Measurements from ENCODE around the gene TNNT3.

TNNT3 gene

GRCh38 chr11:1887451-1888346 lies 31.8 kb upstream of the TNNT3 start:
- Histone ChIP-seq H3K36me3 (ENCODE audit: insufficient read depth, low read length) (no peaks in the 10 kb centered on the region), H3K27me3 (ENCODE audit: insufficient read depth, low read length) (peaks cover 10% of the 10 kb centered on the region), H3K4me3 (ENCODE audit: low read length) (no peak overlapping the region), H2AFZ (ENCODE audit: low read depth, low read length) (no peak overlapping the region), H3K9me3 (ENCODE audit: low read length) (no peaks in the 10 kb centered on the region), H3K4me1 (ENCODE audit: insufficient read depth, low read length) (no peaks in the 10 kb centered on the region)

GRCh38 chr11:1888347-1888753 lies 31.2 kb upstream of the TNNT3 start:
- no peak overlapping the region for H3K4me3 ChIP-seq (ENCODE audit: low read length)
- H3K27me3 ChIP-seq (ENCODE audit: insufficient read depth, low read length) = peaks cover 10% of the 10 kb centered on the region
- H3K36me3 ChIP-seq (ENCODE audit: insufficient read depth, low read length) = no peaks in the 10 kb centered on the region
- no peaks in the 10 kb centered on the region for H3K4me1 ChIP-seq (ENCODE audit: insufficient read depth, low read length)
- H3K9me3 ChIP-seq (ENCODE audit: low read length) = no peaks in the 10 kb centered on the region
- no peak overlapping the region for H2AFZ ChIP-seq (ENCODE audit: low read depth, low read length)

DNA sequence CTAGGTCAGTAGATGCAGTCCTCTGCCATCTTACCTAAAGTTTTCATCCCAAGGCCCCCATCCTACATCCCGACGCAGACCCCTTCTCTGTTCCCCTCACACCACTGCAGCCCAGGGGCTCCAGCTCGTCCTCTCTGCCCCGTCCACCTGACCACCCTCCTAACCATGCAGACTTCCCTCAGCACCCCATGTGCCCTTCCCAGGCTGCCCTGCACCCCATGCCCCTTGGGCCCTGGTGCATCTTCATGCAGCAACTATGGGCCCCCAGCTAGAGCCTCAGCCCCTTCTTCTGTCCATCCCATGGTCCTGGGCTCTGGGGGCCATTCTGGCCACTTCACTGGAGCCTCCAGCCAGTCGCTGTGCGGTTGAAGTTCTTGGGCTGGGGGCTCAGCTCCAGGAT lies 30.7 kb upstream of the TNNT3 start:
- H3K27me3 ChIP-seq (ENCODE audit: insufficient read depth, low read length) = peaks cover 10% of the 10 kb centered on the region
- H3K9me3 ChIP-seq (ENCODE audit: low read length) = no peaks in the 10 kb centered on the region
- H2AFZ ChIP-seq (ENCODE audit: low read depth, low read length) = no peak overlapping the region
- H3K4me3 ChIP-seq (ENCODE audit: low read length) = no peak overlapping the region
- no peaks in the 10 kb centered on the region for H3K4me1 ChIP-seq (ENCODE audit: insufficient read depth, low read length)
- no peaks in the 10 kb centered on the region for H3K36me3 ChIP-seq (ENCODE audit: insufficient read depth, low read length)

DNA sequence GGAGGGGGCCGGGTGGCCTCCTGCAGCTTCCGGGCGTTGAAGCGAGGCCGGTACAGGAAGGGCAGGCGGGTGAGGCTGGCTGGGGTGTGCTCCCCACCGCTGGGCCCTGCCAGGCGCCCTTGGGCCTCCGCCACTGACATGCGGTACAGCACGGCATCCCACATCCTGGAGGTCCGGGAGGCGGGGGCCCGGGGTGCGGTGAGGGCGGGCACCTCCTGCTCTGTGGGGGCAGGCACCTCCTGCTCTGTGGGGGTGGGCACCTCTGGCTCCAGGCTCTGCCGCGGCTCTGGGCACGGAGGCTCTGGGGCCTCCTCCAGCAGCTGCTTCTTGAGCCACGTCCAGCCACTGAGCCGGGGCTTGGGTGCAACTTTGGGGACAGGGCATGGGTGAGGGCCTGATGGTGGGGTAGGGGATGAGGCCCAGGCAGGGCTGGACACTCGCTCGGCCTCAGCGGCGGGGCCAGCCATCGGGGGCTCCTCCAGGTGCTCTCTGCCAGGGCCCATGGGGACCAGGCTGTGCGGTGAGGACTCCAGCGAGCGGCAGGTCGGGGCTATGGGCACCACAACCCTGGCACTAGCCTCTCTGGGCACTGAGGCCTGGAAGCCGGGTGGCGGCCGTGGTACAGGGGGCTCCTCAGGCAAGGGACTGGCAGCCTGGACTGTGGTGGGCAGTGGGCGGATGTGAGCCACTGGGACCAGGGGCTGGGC lies 30.1 kb upstream of the TNNT3 start:
- no peaks in the 10 kb centered on the region for H3K9me3 ChIP-seq (ENCODE audit: low read length)
- no peaks in the 10 kb centered on the region for H3K4me1 ChIP-seq (ENCODE audit: insufficient read depth, low read length)
- no peak overlapping the region for H2AFZ ChIP-seq (ENCODE audit: low read depth, low read length)
- no peak overlapping the region for H3K4me3 ChIP-seq (ENCODE audit: low read length)
- H3K36me3 ChIP-seq (ENCODE audit: insufficient read depth, low read length) = no peaks in the 10 kb centered on the region
- H3K27me3 ChIP-seq (ENCODE audit: insufficient read depth, low read length) = peaks cover 10% of the 10 kb centered on the region

DNA sequence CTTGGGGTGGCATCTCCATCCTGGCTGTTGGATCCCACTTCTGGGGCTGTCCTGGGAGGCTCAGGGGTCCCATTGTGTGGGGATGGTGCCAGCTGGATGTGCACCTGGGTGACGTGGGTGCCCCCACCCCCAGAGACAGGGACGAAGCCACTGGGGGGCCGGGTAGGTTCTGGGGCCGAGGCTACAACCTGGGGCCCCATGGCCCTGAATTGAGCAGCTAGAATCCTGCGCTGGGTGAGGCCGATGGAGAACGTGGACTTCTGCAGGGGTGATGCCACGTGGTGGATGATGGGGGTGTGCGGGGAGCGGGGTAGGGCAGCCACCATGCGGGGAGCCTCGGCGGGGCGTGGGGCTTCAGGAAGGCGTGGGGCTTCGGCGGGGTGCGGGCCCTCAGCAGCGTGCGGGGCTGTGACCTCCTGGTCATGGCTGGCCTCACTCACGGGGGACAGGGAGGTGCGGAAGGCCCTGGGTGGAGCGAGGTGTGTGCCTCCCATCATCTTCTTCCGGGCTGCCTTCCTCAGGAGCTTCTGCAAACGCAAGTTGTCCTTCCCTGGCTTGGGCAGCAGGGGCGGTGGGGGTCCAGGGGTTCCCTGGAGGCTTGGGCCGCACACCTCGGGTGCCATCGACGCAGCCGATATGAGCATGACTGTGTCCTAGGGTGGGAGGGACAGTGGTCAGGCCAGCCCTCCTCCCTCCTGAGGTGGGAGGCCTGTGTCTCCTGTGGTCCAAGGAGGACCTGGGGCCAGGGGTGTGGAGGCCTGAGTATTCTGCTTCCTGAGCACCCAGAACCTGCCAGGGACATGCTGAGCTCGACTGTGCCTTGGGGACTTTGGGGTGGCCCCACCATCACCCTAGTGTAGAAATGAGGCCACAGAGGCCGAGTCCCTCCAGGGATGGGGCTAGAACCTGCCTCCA lies 29.3 kb upstream of the TNNT3 start:
- H3K36me3 ChIP-seq (ENCODE audit: insufficient read depth, low read length) = no peaks in the 10 kb centered on the region
- H2AFZ ChIP-seq (ENCODE audit: low read depth, low read length) = no peak overlapping the region
- H3K4me1 ChIP-seq (ENCODE audit: insufficient read depth, low read length) = no peaks in the 10 kb centered on the region
- H3K4me3 ChIP-seq (ENCODE audit: low read length) = no peak overlapping the region
- no peaks in the 10 kb centered on the region for H3K9me3 ChIP-seq (ENCODE audit: low read length)
- H3K27me3 ChIP-seq (ENCODE audit: insufficient read depth, low read length) = peaks cover 10% of the 10 kb centered on the region

GRCh38 chr11:1890856-1891830 lies 28.4 kb upstream of the TNNT3 start:
- H3K36me3 ChIP-seq (ENCODE audit: insufficient read depth, low read length) = no peaks in the 10 kb centered on the region
- peaks cover 10% of the 10 kb centered on the region for H3K27me3 ChIP-seq (ENCODE audit: insufficient read depth, low read length)
- H3K4me1 ChIP-seq (ENCODE audit: insufficient read depth, low read length) = no peaks in the 10 kb centered on the region
- H2AFZ ChIP-seq (ENCODE audit: low read depth, low read length) = no peak overlapping the region
- H3K4me3 ChIP-seq (ENCODE audit: low read length) = no peak overlapping the region
- no peaks in the 10 kb centered on the region for H3K9me3 ChIP-seq (ENCODE audit: low read length)

DNA sequence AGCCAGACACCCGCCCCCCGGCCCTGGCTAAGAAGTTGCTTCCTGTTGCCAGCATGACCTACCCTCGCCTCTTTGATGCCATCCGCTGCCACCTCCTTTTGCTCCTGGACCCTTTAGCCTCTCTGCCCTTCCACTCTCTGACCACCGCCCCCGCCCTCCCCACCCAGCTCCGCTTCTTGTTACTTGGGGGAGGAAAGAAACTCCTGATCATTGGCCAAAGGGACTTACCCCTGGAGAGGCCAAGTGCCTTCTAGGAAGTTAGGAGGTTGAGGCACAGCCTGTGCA lies 27.7 kb upstream of the TNNT3 start, which contains the start of gene PRR33:
Gene PRR33 (minus strand): TSS at position 65 of the 285 bp plus-strand sequence. CDS start 1,311 bp downstream, outside the sequence.
- Histone ChIP-seq H3K36me3 (ENCODE audit: insufficient read depth, low read length) (no peaks in the 10 kb centered on the region), H3K4me1 (ENCODE audit: insufficient read depth, low read length) (no peaks in the 10 kb centered on the region), H3K9me3 (ENCODE audit: low read length) (no peaks in the 10 kb centered on the region), H3K4me3 (ENCODE audit: low read length) (no peak within 1 kb of the TSS), H3K27me3 (ENCODE audit: insufficient read depth, low read length) (peaks cover 10% of the 10 kb centered on the region), H2AFZ (ENCODE audit: low read depth, low read length) (no peak within 1 kb of the TSS)

GRCh38 chr11:1892116-1892515 lies 27.4 kb upstream of the TNNT3 start:
- Histone ChIP-seq H2AFZ (ENCODE audit: low read depth, low read length) (no peak overlapping the region), H3K9me3 (ENCODE audit: low read length) (no peaks in the 10 kb centered on the region), H3K4me1 (ENCODE audit: insufficient read depth, low read length) (no peaks in the 10 kb centered on the region), H3K4me3 (ENCODE audit: low read length) (no peak overlapping the region), H3K27me3 (ENCODE audit: insufficient read depth, low read length) (peaks cover 13% of the 10 kb centered on the region), H3K36me3 (ENCODE audit: insufficient read depth, low read length) (no peaks in the 10 kb centered on the region)

- Histone ChIP-seq H3K4me1 (ENCODE audit: insufficient read depth, low read length) (no peaks in the 10 kb centered on the region), H3K4me3 (ENCODE audit: low read length) (no peak overlapping the region), H3K9me3 (ENCODE audit: low read length) (no peaks in the 10 kb centered on the region), H2AFZ (ENCODE audit: low read depth, low read length) (no peak overlapping the region), H3K27me3 (ENCODE audit: insufficient read depth, low read length) (peaks cover 13% of the 10 kb centered on the region), H3K36me3 (ENCODE audit: insufficient read depth, low read length) (no peaks in the 10 kb centered on the region)
Observed at GRCh38 chr11:1892558-1892957, 26.9 kb upstream of the TNNT3 start.

DNA sequence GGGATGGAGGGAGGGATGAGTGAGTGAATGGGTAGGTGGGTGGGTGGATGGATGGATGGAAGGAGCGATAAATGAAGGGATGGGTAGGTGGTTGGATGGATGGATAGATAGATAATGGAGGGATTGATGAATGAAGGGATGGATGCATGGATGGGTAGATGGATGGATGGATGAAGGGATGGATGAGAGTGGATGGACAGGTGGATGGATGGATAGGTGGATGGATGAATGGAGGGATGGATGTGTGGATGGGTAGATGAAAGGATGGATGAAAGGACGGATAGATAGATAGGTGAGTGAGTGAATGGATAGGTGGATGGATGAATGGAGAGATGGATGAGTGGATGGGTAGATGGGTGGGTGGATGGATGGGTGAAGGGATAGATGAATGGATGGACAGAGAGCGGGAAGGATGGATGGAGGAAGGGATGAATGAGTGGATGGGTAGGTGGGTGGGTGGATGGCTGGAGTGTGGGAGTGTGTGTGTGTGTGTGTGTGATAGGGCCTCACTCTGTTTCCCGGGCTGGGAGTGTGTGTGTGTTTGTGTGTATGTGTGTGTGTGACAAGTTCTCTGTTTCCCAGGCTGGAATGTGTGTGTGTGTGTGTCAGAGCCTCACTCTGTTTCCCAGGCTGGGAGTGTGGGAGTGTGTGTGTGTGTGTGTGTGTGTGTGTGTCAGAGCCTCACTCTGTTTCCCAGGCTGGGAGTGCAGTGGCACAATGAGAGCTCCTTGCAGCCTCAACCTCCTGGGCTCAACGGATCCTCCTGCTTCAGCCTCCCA lies 25.7 kb upstream of the TNNT3 start:
- peaks cover 5% of the 10 kb centered on the region for H3K27me3 ChIP-seq (ENCODE audit: insufficient read depth, low read length)
- no peak overlapping the region for H2AFZ ChIP-seq (ENCODE audit: low read depth, low read length)
- H3K9me3 ChIP-seq (ENCODE audit: low read length) = no peaks in the 10 kb centered on the region
- H3K36me3 ChIP-seq (ENCODE audit: insufficient read depth, low read length) = no peaks in the 10 kb centered on the region
- H3K4me3 ChIP-seq (ENCODE audit: low read length) = no peak overlapping the region
- H3K4me1 ChIP-seq (ENCODE audit: insufficient read depth, low read length) = no peaks in the 10 kb centered on the region

DNA sequence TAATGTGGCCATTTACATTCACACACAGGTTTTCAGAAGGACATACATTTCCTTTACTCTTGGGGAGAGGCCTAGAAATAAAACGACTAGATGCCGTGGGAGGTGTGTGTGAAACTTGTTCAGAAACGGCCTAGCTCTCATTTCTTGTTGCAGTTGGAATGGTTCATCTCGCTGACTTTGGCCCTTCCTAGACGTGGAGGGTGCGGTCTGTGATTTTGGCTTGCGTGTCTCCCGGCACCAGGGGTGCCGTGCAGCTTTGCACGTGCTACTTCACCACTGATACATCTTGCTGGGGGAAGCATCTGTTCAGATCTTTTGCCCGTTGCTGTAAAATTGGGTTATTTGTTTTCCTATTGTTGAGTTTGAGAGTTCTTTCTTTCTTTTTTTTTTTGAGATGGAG lies 24.7 kb upstream of the TNNT3 start:
- no peaks in the 10 kb centered on the region for H3K4me1 ChIP-seq (ENCODE audit: insufficient read depth, low read length)
- peaks cover 3% of the 10 kb centered on the region for H3K27me3 ChIP-seq (ENCODE audit: insufficient read depth, low read length)
- H3K9me3 ChIP-seq (ENCODE audit: low read length) = no peaks in the 10 kb centered on the region
- H3K36me3 ChIP-seq (ENCODE audit: insufficient read depth, low read length) = no peaks in the 10 kb centered on the region
- no peak overlapping the region for H2AFZ ChIP-seq (ENCODE audit: low read depth, low read length)
- no peak overlapping the region for H3K4me3 ChIP-seq (ENCODE audit: low read length)
